Measurements from ENCODE around the gene PLEKHG5.
"Not testable (repeated sequence)": the region's sequence is repeated elsewhere in the genome, so short reads cannot be mapped to it uniquely, and the experiment has no call there.

PLEKHG5 gene

GRCh38 chr1:6428453-6428852, 63.0 kb downstream of the PLEKHG5 start:
- not testable (repeated sequence) for DNase-seq (ENCODE audit: low read depth in 1 of 2, low spot score in 1 of 2)

GRCh38 chr1:6427441-6428390, 63.8 kb downstream of the PLEKHG5 start:
- DNase-seq (ENCODE audit: low read depth in 1 of 2, low spot score in 1 of 2), result no peak

GRCh38 chr1:6426972-6427350, 64.5 kb downstream of the PLEKHG5 start:
- no peak for DNase-seq (ENCODE audit: low read depth in 1 of 2, low spot score in 1 of 2)

- no peak for DNase-seq (ENCODE audit: low read depth in 1 of 2, low spot score in 1 of 2)
These were observed 65.0 kb downstream of the PLEKHG5 start for GRCh38 chr1:6426277-6426971.

GRCh38 chr1:6425658-6426057, 65.8 kb downstream of the PLEKHG5 start:
- no peak for DNase-seq (ENCODE audit: low read depth in 1 of 2, low spot score in 1 of 2)

- DNase-seq (ENCODE audit: low read depth in 1 of 2, low spot score in 1 of 2), result no peak
These were observed 66.6 kb downstream of the PLEKHG5 start, which contains the start of gene ESPN for GRCh38 chr1:6424619-6425593. Gene ESPN, plus strand, starts transcription at chr1:6424776. Its CDS starts 180 bp downstream, at chr1:6424956.

GRCh38 chr1:6424000-6424565, 67.4 kb downstream of the PLEKHG5 start:
- DNase-seq (ENCODE audit: low read depth in 1 of 2, low spot score in 1 of 2), result no peak

- peak; percentile 43 to 66 for DNase-seq (ENCODE audit: low read depth in 1 of 2, low spot score in 1 of 2)
These were observed 68.0 kb downstream of the PLEKHG5 start for GRCh38 chr1:6423321-6423999.

GRCh38 chr1:6421266-6421665, 70.2 kb downstream of the PLEKHG5 start:
- DNase-seq (ENCODE audit: low read depth in 1 of 2, low spot score in 1 of 2), result no peak

GRCh38 chr1:6420454-6421042, 70.9 kb downstream of the PLEKHG5 start:
- no peak for DNase-seq (ENCODE audit: low read depth in 1 of 2, low spot score in 1 of 2)

GRCh38 chr1:6419804-6420453, 71.5 kb downstream of the PLEKHG5 start, which contains the start of gene HES2:
Gene HES2, minus strand, starts transcription at chr1:6419919. Its CDS starts 99 bp downstream, at chr1:6419820.
- DNase-seq (ENCODE audit: low read depth in 1 of 2, low spot score in 1 of 2), result no peak

- DNase-seq (ENCODE audit: low read depth in 1 of 2, low spot score in 1 of 2), result no peak
These were observed 72.1 kb downstream of the PLEKHG5 start for GRCh38 chr1:6419397-6419803.

- no peak for DNase-seq (ENCODE audit: low read depth in 1 of 2, low spot score in 1 of 2)
These were observed 72.6 kb downstream of the PLEKHG5 start for GRCh38 chr1:6418668-6419396.

GRCh38 chr1:6417961-6418667, 73.4 kb downstream of the PLEKHG5 start:
- DNase-seq (ENCODE audit: low read depth in 1 of 2, low spot score in 1 of 2), result no peak

All from stimulated activated CD4-positive, alpha-beta T cell treated with anti-CD3 and anti-CD28 coated beads, Interleukin-15, amount 100 ng/mL, for 1 hour (primary cell).